Thyroid gland (tissue), 4 donors: ENCODE data around the gene RPH3AL.

Experiments used
- CTCF ChIP-seq, 6 experiments: fragments of 200-600 bp in 3 of 6; fragments of 450-650 bp in 3 of 6; sonication (generic) in 3 of 6; IDR thresholded peaks; one replicate each; pipeline ENCODE4 v1.5.1; 2016 to 2019; ENCODE audit warnings: antibody characterized with exemption in 6 of 6, mild to moderate bottlenecking in 2 of 6, inconsistent platforms in 1 of 6, moderate library complexity in 1 of 6
- POLR2A ChIP-seq, 2 donors: fragments of 450-650 bp; IDR thresholded peaks; one replicate each; pipeline ENCODE4 v1.6.1; 2017; ENCODE audit warnings: antibody characterized with exemption in 2 of 2, mild to moderate bottlenecking in 2 of 2, moderate library complexity in 1 of 2

- TF ChIP-seq CTCF (IDR thresholded peaks at IDR 0.05) (no peak), POLR2A (IDR thresholded peaks at IDR 0.05) (no peak)
Measured at GRCh38 chr17:235831-236640, 116.6 kb downstream of the RPH3AL start.
